ENCODE data around the gene DCTN5.

Gene DCTN5

GRCh38 chr16:23679986-23680336 lies 38.7 kb downstream of the DCTN5 start:
- Histone ChIP-seq H3K27ac (no peak overlapping the region), H3K4me1 (ENCODE audit: low read depth, poor library complexity, severe bottlenecking) (peaks cover 30% of the 10 kb centered on the region), H3K79me2 (ENCODE audit: insufficient read depth, low read depth) (peaks cover 49% of the 10 kb centered on the region), H3K4me3 (IDR thresholded peaks at IDR 0.05; ENCODE audit: insufficient read depth, low read depth, low read length) (peak overlapping the region; percentile 40), H3K9ac (peak overlapping the region; percentile 67; the same call in 1 of the 2 replicates), H3K36me3 (ENCODE audit: insufficient read depth) (peaks cover 29% of the 10 kb centered on the region; the same call in 1 of the 2 replicates), H2AFZ (ENCODE audit: low read depth) (no peak overlapping the region), H3K4me2 (peak overlapping the region; percentile 61), H4K20me1 (ENCODE audit: insufficient read depth) (0 out of 2 replicates have a peak, but pooled peaks cover 8% of the 10 kb centered on the region), H3K27me3 (ENCODE audit: insufficient read depth, low read depth) (no peaks in the 10 kb centered on the region)
- TF ChIP-seq CTCF (conservative IDR thresholded peaks at IDR 0.05; ENCODE audit: low read depth, low read length) = no peak

GRCh38 chr16:23682181-23682580 lies 40.9 kb downstream of the DCTN5 start:
- peaks cover 49% of the 10 kb centered on the region for H3K79me2 ChIP-seq (ENCODE audit: insufficient read depth, low read depth)
- H3K9ac ChIP-seq = no peak overlapping the region
- H3K4me3 ChIP-seq (IDR thresholded peaks at IDR 0.05; ENCODE audit: insufficient read depth, low read depth, low read length) = no peak overlapping the region
- no peaks in the 10 kb centered on the region for H3K27me3 ChIP-seq (ENCODE audit: insufficient read depth, low read depth)
- H4K20me1 ChIP-seq (ENCODE audit: insufficient read depth) = 0 out of 2 replicates have a peak, but pooled peaks cover 8% of the 10 kb centered on the region
- peaks cover 33% of the 10 kb centered on the region; the same call in 1 of the 2 replicates for H3K36me3 ChIP-seq (ENCODE audit: insufficient read depth)
- peaks cover 30% of the 10 kb centered on the region for H3K4me1 ChIP-seq (ENCODE audit: low read depth, poor library complexity, severe bottlenecking)
- no peak overlapping the region for H3K4me2 ChIP-seq
- TF ChIP-seq CTCF (conservative IDR thresholded peaks at IDR 0.05; ENCODE audit: low read depth, low read length) = no peak
- H2AFZ ChIP-seq (ENCODE audit: low read depth) = no peak overlapping the region
- H3K27ac ChIP-seq = no peak overlapping the region

GRCh38 chr16:23683487-23683886 lies 42.2 kb downstream of the DCTN5 start:
- no peak overlapping the region for H3K9ac ChIP-seq
- no peak overlapping the region for H2AFZ ChIP-seq (ENCODE audit: low read depth)
- H3K4me3 ChIP-seq (IDR thresholded peaks at IDR 0.05; ENCODE audit: insufficient read depth, low read depth, low read length) = no peak overlapping the region
- H3K4me2 ChIP-seq = no peak overlapping the region
- H3K36me3 ChIP-seq (ENCODE audit: insufficient read depth) = peaks cover 43% of the 10 kb centered on the region; the same call in 1 of the 2 replicates
- H3K27me3 ChIP-seq (ENCODE audit: insufficient read depth, low read depth) = no peaks in the 10 kb centered on the region
- no peak overlapping the region for H3K27ac ChIP-seq
- H3K79me2 ChIP-seq (ENCODE audit: insufficient read depth, low read depth) = peaks cover 49% of the 10 kb centered on the region
- H4K20me1 ChIP-seq (ENCODE audit: insufficient read depth) = 0 out of 2 replicates have a peak, but pooled peaks cover 8% of the 10 kb centered on the region
- no peak for TF ChIP-seq CTCF (conservative IDR thresholded peaks at IDR 0.05; ENCODE audit: low read depth, low read length)
- peaks cover 23% of the 10 kb centered on the region for H3K4me1 ChIP-seq (ENCODE audit: low read depth, poor library complexity, severe bottlenecking)

- peaks cover 40% of the 10 kb centered on the region; the same call in 1 of the 2 replicates for H3K36me3 ChIP-seq (ENCODE audit: insufficient read depth)
- H3K9ac ChIP-seq = no peak overlapping the region
- H4K20me1 ChIP-seq (ENCODE audit: insufficient read depth) = no peaks in the 10 kb centered on the region
- no peak overlapping the region for H3K27ac ChIP-seq
- no peak overlapping the region for H3K4me3 ChIP-seq (IDR thresholded peaks at IDR 0.05; ENCODE audit: insufficient read depth, low read depth, low read length)
- no peak overlapping the region for H2AFZ ChIP-seq (ENCODE audit: low read depth)
- peaks cover under 1% of the 10 kb centered on the region for H3K4me1 ChIP-seq (ENCODE audit: low read depth, poor library complexity, severe bottlenecking)
- no peak for TF ChIP-seq CTCF (conservative IDR thresholded peaks at IDR 0.05; ENCODE audit: low read depth, low read length)
- no peak overlapping the region for H3K4me2 ChIP-seq
- peaks cover 13% of the 10 kb centered on the region; the same call in 1 of the 2 replicates for H3K79me2 ChIP-seq (ENCODE audit: insufficient read depth, low read depth)
- no peaks in the 10 kb centered on the region for H3K27me3 ChIP-seq (ENCODE audit: insufficient read depth, low read depth)
Observed at GRCh38 chr16:23687034-23687808, 46.0 kb downstream of the DCTN5 start.

Data from KMS-11 (cell line).